K562 (cell line): ENCODE results near the gene SURF4. TPM values are rescaled to one million over a fixed set of nuclear protein-coding genes. Genes with fewer than 3 reads are reported as not detected.

Source experiments
- DPF2 ChIP-seq: fragments of 450-650 bp; IDR thresholded peaks from 2 replicates; pipeline ENCODE4 v1.6.1; 2016
- GTF2F1 ChIP-seq: IDR thresholded peaks from 2 replicates; pipeline ENCODE4 v1.6.1; 2011; ENCODE audit warnings: low read depth, low read length, improper control_type of control experiment
- NFXL1 ChIP-seq: fragments of 450-650 bp; formaldehyde crosslinking; IDR thresholded peaks from 2 replicates; pipeline ENCODE4 v1.4.0; 2021; ENCODE audit warnings: mild to moderate bottlenecking
- NUFIP1 ChIP-seq: fragments of 450-650 bp; IDR thresholded peaks from 2 replicates; pipeline ENCODE4 v1.6.1; 2018; ENCODE audit not compliant: partially characterized antibody
- SRSF7 ChIP-seq: fragments of 200-400 bp; formaldehyde crosslinking; optimal IDR thresholded peaks from 2 replicates; pipeline ENCODE3; 2017; ENCODE audit warnings: mild to moderate bottlenecking, low read depth, low read length
- ZBTB11 ChIP-seq, 3 experiments: fragments of 200-800 bp in 1 of 3; fragments of 250-450 bp in 1 of 3; fragments of 450-650 bp in 1 of 3; sonication (Bioruptor Pico) in 1 of 3; sonication (Bioruptor generic) in 1 of 3; formaldehyde crosslinking in 1 of 3; IDR thresholded peaks; 2 replicates each; pipeline versions ENCODE4 v1.6.1 to v1.8.0; 2016 to 2022; ENCODE audit warnings: mild to moderate bottlenecking in 2 of 3, missing genetic modification characterization in 2 of 3, missing compliant biosample characterization in 1 of 3, moderate library complexity in 1 of 3
- ZBTB7A ChIP-seq: IDR thresholded peaks from 2 replicates; pipeline ENCODE4 v1.6.1; 2011; ENCODE audit warnings: low read depth, mild to moderate bottlenecking, low read length, moderate library complexity, borderline replicate concordance; ENCODE audit not compliant: control insufficient read depth
- ZNF408 ChIP-seq: fragments of 250-450 bp; sonication (Bioruptor Pico); IDR thresholded peaks from 2 replicates; pipeline ENCODE4 v1.4.0; 2020; ENCODE audit warnings: low read depth, mild to moderate bottlenecking, moderate library complexity
- polyA plus RNA-seq, 8 experiments: library from polyadenylated mRNA; depleted of rRNA in 4 of 8; stranded (reverse) in 5 of 8; unstranded in 3 of 8; fragments of >200 nt; fragmentation: Nextera tagmentation in 2 of 8; fragmentation: Illumina TruSeq in 1 of 8; extraction: Ambion mirVana in 2 of 8; extraction: Trizol in 1 of 8; gene quantifications; 2 replicates each; pipeline versions ENCODE4 v1.2.1 to v1.2.3, GENCODE V29; 2011 to 2014; ENCODE audit warnings: inconsistent platforms in 1 of 8, missing spikeins in 1 of 8
- total RNA-seq, 7 experiments: library from RNA; depleted of rRNA in 6 of 7; stranded (reverse); fragments of >200 nt in 6 of 7; fragmentation: Illumina TruSeq in 2 of 7; extraction: Trizol in 2 of 7; gene quantifications; 2 replicates each; pipeline versions ENCODE4 v1.2.1 to v1.2.3, GENCODE V29; 2011 to 2021; ENCODE audit warnings: low replicate concordance in 1 of 7

SURF4 gene
- total and polyA plus RNA-seq, 9 of the 15 experiments (the other 6 are each of a cell fraction or from before 2014, with no cell fraction given): 8.4 to 176 (median 130) TPM

- no peak for TF ChIP-seq GTF2F1
- no peak for TF ChIP-seq DPF2
- TF ChIP-seq SRSF7: no peak
- TF ChIP-seq NUFIP1: no peak
- no peak for TF ChIP-seq ZNF408
- TF ChIP-seq ZBTB11 (CRISPR knock-in tag; IDR thresholded peaks at IDR 0.05): peak in 1 of 3 experiments; percentile 45; a peak in 1 of 6 replicates
- TF ChIP-seq NFXL1 (CRISPR knock-in tag): no peak
- peak; percentile 51; the same call in 1 of the 2 replicates for TF ChIP-seq ZBTB7A
Measured at GRCh38 chr9:133347515-133347984, 28.3 kb downstream of the SURF4 start (continued).
